HEK293 (cell line): Measurements from ENCODE around the gene COTL1.

Experiments
- CTCF ChIA-PET: fragments of 350-600 bp; formaldehyde crosslinking; extraction: SDS; loops from one replicate; lab custom pipeline; 2021; ENCODE audit warnings: antibody characterized with exemption; lab: Yijun Ruan, JAX
- POLR2A ChIA-PET: fragments of 300-600 bp; formaldehyde crosslinking; extraction: SDS; loops from one replicate; lab custom pipeline; 2020; ENCODE audit warnings: antibody characterized with exemption, inconsistent platforms; lab: Yijun Ruan, JAX
- H3K27ac ChIP-seq: fragments of 200-500 bp; sonication (Bioruptor generic); 2 replicates; pipeline ENCODE4 v1.5.1; 2014; ENCODE audit warnings: low read depth, low read length, control low read depth, inconsistent platforms; ENCODE audit errors: extremely low read depth
- H3K36me3 ChIP-seq, 2 experiments: fragments of 200-500 bp in 1 of 2; sonication (Bioruptor generic) in 1 of 2; 1 replicate in 1 of 2; 2 replicates in 1 of 2; pipeline ENCODE4 v1.5.1; 2014 to 2017; ENCODE audit warnings: inconsistent platforms in 2 of 2, low read length in 2 of 2; ENCODE audit not compliant: control insufficient read depth in 2 of 2, insufficient read depth in 1 of 2
- H3K4me1 ChIP-seq: fragments of 200-500 bp; sonication (Bioruptor generic); 2 replicates; pipeline ENCODE4 v1.5.1; 2014; ENCODE audit warnings: mild to moderate bottlenecking, low read length, inconsistent platforms; ENCODE audit not compliant: control insufficient read depth, insufficient read depth
- H3K4me3 ChIP-seq: 2 replicates; pipeline ENCODE4 v1.5.1; 2011; ENCODE audit warnings: low read depth, mild to moderate bottlenecking, control low read depth, low read length, moderate library complexity
- H3K9me3 ChIP-seq: fragments of 200-500 bp; sonication (Bioruptor generic); 2 replicates; pipeline ENCODE4 v1.5.1; 2014; ENCODE audit warnings: low read depth, low read length, inconsistent platforms; ENCODE audit not compliant: control insufficient read depth, insufficient read depth
- GLI2 ChIP-seq: fragments of 450-650 bp; formaldehyde crosslinking; IDR thresholded peaks from 2 replicates; pipeline ENCODE4; 2017; ENCODE audit warnings: missing biosample characterization, missing genetic modification characterization, low read depth, borderline replicate concordance
- HOXD13 ChIP-seq: sonication (generic); formaldehyde crosslinking; IDR thresholded peaks from 2 replicates; pipeline ENCODE4 v1.8.0; 2022; ENCODE audit warnings: missing genetic modification reagents, borderline replicate concordance
- PRDM2 ChIP-seq: fragments of 450-650 bp; formaldehyde crosslinking; IDR thresholded peaks from 2 replicates; pipeline ENCODE4 v1.5.1; 2016; ENCODE audit warnings: missing biosample characterization, missing genetic modification characterization, borderline replicate concordance
- ZBTB11 ChIP-seq: fragments of 450-650 bp; formaldehyde crosslinking; conservative IDR thresholded peaks from 2 replicates; pipeline ENCODE4 v1.5.1; 2016; ENCODE audit warnings: low read depth, missing biosample characterization, missing genetic modification characterization
- ZBTB8A ChIP-seq: fragments of 450-650 bp; formaldehyde crosslinking; IDR thresholded peaks from 2 replicates; pipeline ENCODE4 v1.5.1; 2016; ENCODE audit warnings: missing biosample characterization, missing genetic modification characterization
- ZFP37 ChIP-seq: fragments of 450-650 bp; formaldehyde crosslinking; IDR thresholded peaks from 2 replicates; pipeline ENCODE4 v1.5.1; 2016; ENCODE audit warnings: missing biosample characterization, missing genetic modification characterization
- ZNF10 ChIP-seq: fragments of 450-650 bp; formaldehyde crosslinking; IDR thresholded peaks from 2 replicates; pipeline ENCODE4 v1.5.1; 2017; ENCODE audit warnings: missing biosample characterization, missing genetic modification characterization
- ZNF114 ChIP-seq: fragments of 450-650 bp; formaldehyde crosslinking; IDR thresholded peaks from 2 replicates; pipeline ENCODE4 v1.5.0; 2017; ENCODE audit warnings: missing biosample characterization, missing genetic modification characterization
- ZNF132 ChIP-seq: fragments of 450-650 bp; formaldehyde crosslinking; IDR thresholded peaks from 2 replicates; pipeline ENCODE4 v1.5.1; 2017; ENCODE audit warnings: missing biosample characterization, missing genetic modification characterization, borderline replicate concordance
- ZNF157 ChIP-seq: fragments of 450-650 bp; formaldehyde crosslinking; IDR thresholded peaks from 2 replicates; pipeline ENCODE4 v1.5.1; 2016; ENCODE audit warnings: missing biosample characterization, missing genetic modification characterization
- ZNF169 ChIP-seq: fragments of 450-650 bp; formaldehyde crosslinking; IDR thresholded peaks from 2 replicates; pipeline ENCODE4 v1.5.1; 2016; ENCODE audit warnings: missing biosample characterization, missing genetic modification characterization
- ZNF19 ChIP-seq: fragments of 450-650 bp; formaldehyde crosslinking; IDR thresholded peaks from 2 replicates; pipeline ENCODE4; 2016; ENCODE audit warnings: missing biosample characterization, missing genetic modification characterization, low read depth
- ZNF2 ChIP-seq: fragments of 450-650 bp; formaldehyde crosslinking; IDR thresholded peaks from 2 replicates; pipeline ENCODE4 v1.5.1; 2016; ENCODE audit warnings: missing biosample characterization, missing genetic modification characterization
- ZNF248 ChIP-seq: fragments of 450-650 bp; formaldehyde crosslinking; IDR thresholded peaks from 2 replicates; pipeline ENCODE4 v1.5.1; 2017; ENCODE audit warnings: missing biosample characterization, missing genetic modification characterization
- ZNF555 ChIP-seq: fragments of 450-650 bp; formaldehyde crosslinking; conservative IDR thresholded peaks from 2 replicates; pipeline ENCODE4 v1.5.1; 2017; ENCODE audit warnings: missing biosample characterization, mild to moderate bottlenecking, missing genetic modification characterization, inconsistent platforms
- ZNF558 ChIP-seq: fragments of 450-650 bp; formaldehyde crosslinking; IDR thresholded peaks from 2 replicates; pipeline ENCODE4 v1.5.1; 2016; ENCODE audit warnings: missing biosample characterization, missing genetic modification characterization
- ZNF596 ChIP-seq: fragments of 450-650 bp; IDR thresholded peaks from 2 replicates; pipeline ENCODE4 v1.5.0; 2018; ENCODE audit warnings: missing biosample characterization, mild to moderate bottlenecking, missing genetic modification characterization, moderate library complexity
- ZNF629 ChIP-seq: fragments of 450-650 bp; formaldehyde crosslinking; IDR thresholded peaks from 2 replicates; pipeline ENCODE4 v1.5.1; 2017; ENCODE audit warnings: missing biosample characterization, missing genetic modification characterization
- ZNF660 ChIP-seq: fragments of 450-650 bp; IDR thresholded peaks from 2 replicates; pipeline ENCODE4 v1.5.1; 2018; ENCODE audit warnings: missing biosample characterization, mild to moderate bottlenecking, missing genetic modification characterization

COTL1 gene

GRCh38 chr16:84581158-84581557, 36.7 kb downstream of the COTL1 start:
- Histone ChIP-seq H3K4me1 (no peaks in the 10 kb centered on the region), H3K9me3 (no peaks in the 10 kb centered on the region), H3K36me3 (no peaks in the 10 kb centered on the region), H3K27ac (no peak overlapping the region), H3K4me3 (no peak overlapping the region)
- TF ChIP-seq ZNF157 (no peak), GLI2 (tag by site-specific recombination) (no peak), ZFP37 (no peak), ZNF248 (tag by site-specific recombination) (no peak), ZNF10 (no peak), ZNF558 (tag by site-specific recombination) (no peak), ZNF660 (tag by site-specific recombination) (no peak), ZNF596 (tag by site-specific recombination) (no peak), ZBTB8A (no peak), ZNF2 (tag by site-specific recombination) (no peak), ZNF555 (tag by site-specific recombination) (no peak), ZNF169 (tag by site-specific recombination) (no peak), ZNF114 (tag by site-specific recombination) (no peak), PRDM2 (tag by site-specific recombination) (no peak), ZNF132 (no peak), HOXD13 (CRISPR knock-in tag) (no peak)
- CTCF ChIA-PET, result interaction anchor here (0.6 kb wide), 1 partner anchor 72 kb away, joined by 3 read pairs; no protein-coding TSS in a partner anchor
- POLR2A ChIA-PET, result no interaction called here

GRCh38 chr16:84579936-84580335, 37.9 kb downstream of the COTL1 start:
- Histone ChIP-seq H3K27ac (no peak overlapping the region), H3K36me3 (no peaks in the 10 kb centered on the region), H3K4me1 (no peaks in the 10 kb centered on the region), H3K9me3 (no peaks in the 10 kb centered on the region), H3K4me3 (no peak overlapping the region)
- ChIA-PET CTCF (interaction anchor here (0.6 kb wide), 1 partner anchor 515 kb away, joined by 3 read pairs; no protein-coding TSS in a partner anchor), POLR2A (no interaction called here)
- TF ChIP-seq ZNF629, result no peak
- TF ChIP-seq ZNF19 (tag by site-specific recombination), result no peak
- no peak for TF ChIP-seq ZBTB11 (tag by site-specific recombination)
